Measurements from ENCODE around the gene PLPP1. TPM values are rescaled to one million over a fixed set of nuclear protein-coding genes. Genes with fewer than 3 reads are reported as not detected.

The PLPP1 gene
- total and polyA plus RNA-seq, 2 of the 8 experiments (the other 6 are each of a cell fraction or from before 2014, with no cell fraction given): 43.7 to 91.3 TPM

- TF ChIP-seq E2F6 (IDR thresholded peaks at IDR 0.05) (no peak), FOSL1 (IDR thresholded peaks at IDR 0.05; ENCODE audit: insufficient read depth, low read depth, low read length) (no peak), RNF2 (IDR thresholded peaks at IDR 0.05; ENCODE audit: borderline replicate concordance, low read depth, low read length, missing control alignments, poor library complexity, severe bottlenecking) (no peak)
Measured at GRCh38 chr5:55384072-55384471, 150.7 kb downstream of the PLPP1 start (continued).

Data from H1 (cell line).